Amniotic stem cell (primary cell): ENCODE measurements around the gene POU2F1.
"Not testable (repeated sequence)": the region's sequence is repeated elsewhere in the genome, so short reads cannot be mapped to it uniquely, and the experiment has no call there.

Experiments used
- DNase-seq: peaks from one replicate; lab custom pipeline; 2025; lab: John Stamatoyannopoulos, UW

The POU2F1 gene

DNA sequence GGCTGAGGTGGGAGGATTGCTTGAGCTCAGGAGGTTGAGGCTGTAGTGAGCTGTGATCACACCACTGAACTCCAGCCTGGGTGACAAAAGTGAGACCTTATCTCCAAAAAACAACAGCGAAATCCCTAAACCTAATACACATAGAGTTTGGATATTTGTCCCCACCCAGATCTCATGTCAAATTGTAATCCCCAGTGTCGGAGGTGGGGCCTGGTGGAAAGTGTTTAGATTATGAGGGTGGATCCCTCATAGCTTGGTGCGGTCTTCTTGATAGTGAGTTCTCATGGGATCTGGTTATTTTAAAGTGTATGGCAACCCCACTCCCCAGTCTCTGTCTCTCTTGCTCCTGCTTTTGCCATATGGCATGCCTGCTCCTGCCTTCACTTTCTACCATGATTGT, 94.0 kb downstream of the POU2F1 start:
- DNase-seq = no peak

GRCh38 chr1:167317463-167317862, 96.8 kb downstream of the POU2F1 start:
- DNase-seq = no peak

DNA sequence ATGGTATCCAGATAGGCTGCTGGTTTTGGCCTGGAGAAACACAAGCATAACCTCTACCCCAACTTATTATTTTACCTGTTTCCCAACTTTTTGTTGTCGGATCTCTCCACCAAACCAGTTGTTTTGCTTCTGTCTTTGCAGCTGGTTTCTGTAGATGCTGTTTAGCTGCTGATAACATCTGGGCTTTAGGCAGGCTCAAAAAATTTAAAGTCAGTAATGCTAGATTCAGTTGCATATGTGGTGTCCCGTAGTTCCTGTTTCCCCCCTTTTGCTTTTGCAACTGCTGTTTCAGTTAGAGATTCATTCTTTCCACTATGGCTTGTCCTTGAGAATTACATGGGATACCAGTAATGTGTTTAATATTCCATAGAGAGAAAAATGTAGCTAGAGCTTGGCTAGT, 98.5 kb downstream of the POU2F1 start:
- not testable (repeated sequence) for DNase-seq

DNA sequence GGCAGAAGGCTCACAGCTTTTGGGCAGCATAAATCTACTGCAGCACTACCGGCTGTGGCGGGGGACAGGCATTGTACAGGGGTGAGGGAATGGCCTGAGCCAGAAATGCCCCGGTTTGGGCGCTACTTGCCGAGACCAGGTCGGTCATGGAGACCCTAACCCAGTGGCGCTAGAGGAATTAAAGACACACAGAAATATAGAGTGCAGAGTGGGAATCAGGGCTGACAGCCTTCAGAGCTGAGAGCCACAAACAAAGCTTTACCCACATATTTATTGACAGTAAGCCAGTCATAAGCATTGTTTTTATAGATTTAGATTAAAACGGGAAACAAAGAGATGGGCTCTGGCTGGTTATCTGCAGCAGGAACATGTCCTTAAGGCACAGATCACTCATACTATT, 101.8 kb downstream of the POU2F1 start:
- no peak for DNase-seq

- DNase-seq = no peak
Observed at GRCh38 chr1:167325151-167325550, 104.5 kb downstream of the POU2F1 start.

DNA sequence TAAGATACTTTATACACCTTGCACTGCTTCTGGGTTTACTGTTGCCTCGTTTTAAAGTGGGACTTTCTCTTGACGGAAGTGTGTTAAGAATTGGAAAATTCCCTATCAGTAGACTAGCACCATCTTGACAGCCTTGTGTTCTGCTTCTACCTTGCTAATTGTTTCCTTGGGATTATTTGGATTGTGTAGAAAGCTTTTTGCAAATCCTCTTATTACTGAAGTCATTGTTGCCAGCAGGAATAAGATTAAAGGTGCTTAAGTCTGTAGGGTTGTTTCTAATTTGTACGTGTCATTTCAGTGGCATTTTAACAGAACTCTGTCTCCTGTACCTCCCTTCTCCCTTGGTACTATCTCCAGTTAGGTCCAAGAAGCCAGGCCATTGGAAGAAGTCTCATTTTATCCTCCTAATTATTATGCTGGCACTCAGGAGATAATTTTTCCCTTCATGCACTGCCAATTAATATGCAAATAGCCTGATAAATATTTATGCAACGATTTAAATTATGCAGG, 107.7 kb downstream of the POU2F1 start:
- DNase-seq = no peak

DNA sequence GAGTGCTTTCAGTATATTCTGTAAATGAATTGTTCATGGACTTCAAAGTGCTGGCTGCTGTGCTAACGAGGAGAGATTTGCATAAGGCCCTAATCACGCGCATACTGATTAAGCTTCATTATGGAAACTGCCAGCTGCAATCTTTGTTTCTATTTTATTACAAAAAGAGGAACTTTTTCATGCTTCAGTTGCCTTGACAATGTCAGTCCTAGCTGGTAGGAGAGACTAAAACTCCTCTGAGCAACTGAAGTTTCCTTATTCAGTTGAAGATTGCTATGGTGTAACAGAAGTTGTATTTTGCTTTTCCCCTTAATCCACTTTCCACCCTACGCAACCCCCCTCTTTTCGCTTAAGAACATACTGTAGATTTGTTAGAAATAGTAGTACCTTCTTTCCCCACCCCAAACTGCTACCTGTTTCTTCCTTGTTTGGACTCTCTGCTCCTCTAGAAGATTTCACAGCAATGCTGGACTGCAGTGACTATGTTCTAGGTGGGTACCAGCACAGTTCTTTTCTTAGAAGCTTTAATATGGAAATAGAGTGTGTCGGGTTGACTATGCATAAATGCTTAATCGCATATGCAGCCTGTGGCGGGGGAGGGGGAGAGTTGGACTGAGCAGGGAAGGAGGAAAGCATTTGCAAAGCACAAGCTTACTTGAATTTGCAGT, 108.3 kb downstream of the POU2F1 start:
- no peak for DNase-seq

GRCh38 chr1:167330601-167331293, 110.1 kb downstream of the POU2F1 start:
- no peak for DNase-seq

DNA sequence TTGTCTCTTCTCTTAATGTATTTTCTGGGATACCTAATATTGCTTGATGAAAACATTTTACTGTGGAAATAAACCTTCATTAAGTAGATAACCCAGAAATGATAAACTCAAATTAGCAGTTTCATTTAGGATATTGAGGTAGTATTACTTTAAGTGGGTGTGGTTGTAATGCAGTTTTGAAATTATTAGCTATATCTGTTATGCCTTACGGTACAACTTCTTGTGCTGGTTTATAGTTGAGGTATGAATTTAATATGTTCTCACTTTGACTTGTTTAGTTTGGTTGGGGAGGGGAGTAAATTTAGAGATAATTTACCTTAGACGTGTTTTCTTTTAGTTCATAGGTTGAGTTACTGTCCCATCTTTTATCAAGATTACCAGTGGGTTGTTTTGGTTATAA, 111.0 kb downstream of the POU2F1 start:
- DNase-seq = no peak

DNA sequence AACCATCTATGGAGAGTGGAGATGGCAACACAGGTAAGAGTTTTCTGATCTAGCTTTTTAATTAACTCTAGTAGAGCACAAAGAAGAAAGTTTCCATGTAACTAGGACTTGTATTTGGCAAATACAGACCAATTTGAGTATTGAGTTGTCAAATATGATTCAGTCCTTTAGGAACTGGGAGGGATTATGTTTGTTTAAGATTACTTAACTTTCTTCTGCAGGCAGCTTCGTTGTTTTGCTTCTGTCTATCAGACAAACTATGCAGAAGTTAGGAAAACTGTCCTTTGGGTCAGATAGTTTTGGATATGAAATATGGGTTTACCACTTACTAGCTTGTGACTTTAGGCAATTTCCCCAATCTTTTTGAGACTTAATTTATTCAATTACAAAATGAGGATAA, 111.8 kb downstream of the POU2F1 start:
- no peak for DNase-seq

- DNase-seq = no peak
Observed at GRCh38 chr1:167333124-167333523, 112.4 kb downstream of the POU2F1 start.

- no peak for DNase-seq
Observed at GRCh38 chr1:167333703-167334102, 113.0 kb downstream of the POU2F1 start.

- DNase-seq = no peak
Observed at GRCh38 chr1:167339405-167339804, 118.7 kb downstream of the POU2F1 start.

DNA sequence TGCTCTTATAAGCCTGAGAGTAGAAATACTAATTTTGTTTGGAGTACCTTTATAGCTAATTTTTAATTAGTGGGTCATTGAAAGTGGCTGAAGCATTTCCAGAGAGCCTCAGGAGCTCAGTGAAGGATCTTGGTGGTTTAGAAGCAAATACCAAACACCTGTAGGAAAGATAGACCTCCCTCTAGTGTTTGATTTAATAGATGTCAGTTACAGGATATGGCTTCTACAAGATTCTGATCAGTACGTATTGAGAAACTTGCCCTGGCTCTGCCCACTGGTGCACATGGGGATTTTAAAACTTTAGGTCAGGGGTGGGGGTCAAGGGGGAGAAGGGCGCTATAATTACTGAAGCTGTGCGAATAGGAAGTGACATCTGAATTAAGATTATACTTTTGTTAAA, 122.2 kb downstream of the POU2F1 start:
- no peak for DNase-seq

GRCh38 chr1:167344112-167344511, 123.4 kb downstream of the POU2F1 start:
- no peak for DNase-seq

DNA sequence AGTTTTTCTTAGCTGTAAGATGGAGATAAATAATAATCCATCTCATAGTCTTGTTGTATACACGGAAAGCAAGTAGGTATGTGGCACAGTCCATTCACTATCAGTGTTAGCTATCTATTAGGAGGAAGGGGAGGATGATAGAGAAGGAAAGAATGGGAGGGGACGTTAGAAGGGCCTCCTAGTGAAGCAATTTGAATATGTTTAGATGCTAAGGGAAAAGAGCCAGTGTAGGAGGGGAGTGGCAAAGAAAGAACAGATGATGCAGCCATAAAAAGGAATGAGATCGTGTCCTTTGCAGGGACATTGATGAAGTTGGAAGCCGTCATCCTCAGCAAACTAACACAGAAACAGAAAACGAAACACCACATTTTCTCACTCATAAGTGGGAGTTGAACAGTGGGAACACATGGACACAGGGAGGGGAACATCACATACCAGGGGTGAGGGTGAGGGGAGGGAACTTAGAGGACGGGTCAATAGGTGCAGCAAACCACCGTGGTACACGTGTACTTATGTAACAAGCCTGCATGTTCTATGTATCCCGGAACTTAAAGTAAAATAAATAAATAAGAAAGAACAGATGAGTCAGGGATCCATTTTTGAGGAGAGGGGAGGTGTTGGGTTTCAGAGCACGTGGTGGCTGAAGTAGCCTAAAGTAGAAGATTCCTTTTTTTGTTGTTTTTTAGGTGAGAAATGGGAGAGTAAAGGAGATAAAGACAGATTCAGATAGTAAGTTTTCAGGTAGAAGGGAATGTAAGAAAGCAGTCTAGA, 124.1 kb downstream of the POU2F1 start:
- DNase-seq = no peak

DNA sequence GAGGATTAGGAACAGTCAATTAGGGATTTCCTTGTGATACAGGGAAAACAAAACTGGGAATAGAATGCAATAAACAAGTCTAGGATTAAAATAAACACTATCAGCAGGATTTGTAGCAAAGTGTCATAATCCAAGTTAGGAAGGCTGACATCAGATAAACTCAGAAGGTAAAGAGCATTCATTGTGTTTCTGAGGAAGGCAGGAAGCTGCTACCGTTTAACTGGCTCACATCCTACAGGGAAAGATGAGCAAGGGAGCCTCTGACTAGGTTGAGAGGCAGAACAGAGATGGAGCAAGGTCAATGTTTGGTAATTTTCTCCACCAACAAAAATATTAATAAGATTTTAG, 124.7 kb downstream of the POU2F1 start:
- no peak for DNase-seq

GRCh38 chr1:167357305-167357704, 136.6 kb downstream of the POU2F1 start:
- no peak for DNase-seq

GRCh38 chr1:167359295-167359694, 138.6 kb downstream of the POU2F1 start:
- DNase-seq = no peak

DNA sequence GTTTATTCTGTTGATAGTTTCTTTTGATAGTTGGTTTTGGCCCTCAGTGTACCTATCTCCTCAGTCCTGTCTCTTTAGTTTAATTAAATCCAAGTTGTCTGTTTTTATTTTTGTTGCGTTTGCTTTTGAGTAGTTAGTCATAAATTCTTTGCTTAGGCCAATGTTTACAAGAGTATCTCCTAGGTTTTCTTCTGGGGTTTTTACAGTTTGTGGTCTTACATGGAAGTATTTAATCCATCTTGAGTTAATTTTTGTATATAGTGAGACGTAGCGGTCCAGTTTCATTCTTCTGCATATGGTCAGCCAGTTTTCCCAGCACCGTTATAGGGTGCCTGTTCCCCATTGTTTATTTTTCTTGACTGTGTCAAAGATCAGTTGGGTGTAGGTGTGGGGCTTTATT, 139.4 kb downstream of the POU2F1 start:
- no peak for DNase-seq

GRCh38 chr1:167362638-167363037, 142.0 kb downstream of the POU2F1 start:
- DNase-seq = no peak

- DNase-seq = no peak
Observed at GRCh38 chr1:167364826-167365225, 144.1 kb downstream of the POU2F1 start.

DNA sequence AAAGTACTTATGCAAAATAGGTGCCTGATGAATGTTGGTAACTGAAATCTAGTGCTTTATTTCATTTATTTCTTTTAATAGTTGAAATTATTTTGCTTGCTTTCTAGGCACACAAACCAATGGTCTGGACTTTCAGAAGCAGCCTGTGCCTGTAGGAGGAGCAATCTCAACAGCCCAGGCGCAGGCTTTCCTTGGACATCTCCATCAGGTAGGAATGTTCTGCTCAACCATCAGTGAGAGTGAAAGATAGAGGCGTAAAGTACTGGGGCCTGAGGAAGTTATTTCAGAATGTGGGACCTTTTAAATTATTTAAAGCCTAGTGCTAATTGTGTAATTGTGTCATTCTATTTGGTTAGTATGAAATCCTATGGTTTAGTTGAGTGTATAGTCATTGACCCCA, 144.7 kb downstream of the POU2F1 start:
- DNase-seq = no peak
